SW480 (cell line): ENCODE results near the gene TCERG1L.

ENCODE experiments used
- DNase-seq: peaks from one replicate; pipeline ENCODE4 v3.0.0-alpha.2; 2016; ENCODE audit warnings: low spot score

The TCERG1L gene

DNA sequence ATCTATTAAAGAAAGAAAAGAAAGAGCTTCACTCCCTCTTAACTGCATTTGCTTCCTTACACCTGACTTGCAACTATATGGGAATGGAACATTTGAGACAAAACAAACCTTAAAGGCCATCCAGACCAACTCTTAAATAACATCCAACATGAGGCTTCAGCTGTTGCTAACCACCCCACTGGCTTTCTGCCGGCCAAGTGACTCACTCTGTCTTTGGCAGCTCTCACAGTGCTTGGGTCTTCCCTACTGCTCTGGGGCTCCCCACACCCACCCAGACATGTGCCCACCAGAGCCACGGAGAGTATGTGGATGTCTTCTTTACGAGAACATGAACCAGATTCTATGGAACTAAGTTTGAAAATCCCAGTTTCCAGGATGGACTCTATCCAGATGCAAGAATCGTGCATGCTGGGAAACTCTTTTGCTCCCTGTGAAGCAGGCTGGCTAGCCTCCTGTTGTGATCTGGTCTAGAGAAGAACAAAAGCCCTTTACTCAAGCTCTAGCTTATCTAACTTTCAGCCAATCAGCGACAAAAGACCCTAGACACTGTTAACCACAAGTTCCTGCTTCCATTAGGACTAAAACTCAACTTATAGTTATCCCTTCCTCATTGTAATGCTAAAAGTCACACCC, 245.7 kb downstream of the TCERG1L start:
- no peak for DNase-seq

DNA sequence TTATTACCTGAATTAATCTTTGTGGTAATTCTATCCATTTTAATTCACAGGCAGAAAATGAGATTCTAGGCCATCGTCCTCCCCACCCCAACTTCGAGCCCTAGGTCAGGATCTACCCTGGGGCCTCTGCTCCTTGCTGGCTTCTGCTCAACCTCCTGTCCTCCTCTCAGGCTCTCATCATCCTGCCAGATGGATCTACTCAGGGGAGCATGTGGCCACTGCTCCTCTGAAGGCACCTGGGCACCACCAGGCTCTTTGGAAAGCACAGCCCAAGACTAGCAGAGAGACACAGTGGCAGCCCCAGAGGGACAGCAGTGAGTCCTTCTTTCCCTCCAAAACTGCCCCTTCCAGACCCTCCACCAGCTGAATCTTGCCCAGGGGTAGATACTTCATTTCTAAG, 248.2 kb downstream of the TCERG1L start:
- DNase-seq, result no peak

DNA sequence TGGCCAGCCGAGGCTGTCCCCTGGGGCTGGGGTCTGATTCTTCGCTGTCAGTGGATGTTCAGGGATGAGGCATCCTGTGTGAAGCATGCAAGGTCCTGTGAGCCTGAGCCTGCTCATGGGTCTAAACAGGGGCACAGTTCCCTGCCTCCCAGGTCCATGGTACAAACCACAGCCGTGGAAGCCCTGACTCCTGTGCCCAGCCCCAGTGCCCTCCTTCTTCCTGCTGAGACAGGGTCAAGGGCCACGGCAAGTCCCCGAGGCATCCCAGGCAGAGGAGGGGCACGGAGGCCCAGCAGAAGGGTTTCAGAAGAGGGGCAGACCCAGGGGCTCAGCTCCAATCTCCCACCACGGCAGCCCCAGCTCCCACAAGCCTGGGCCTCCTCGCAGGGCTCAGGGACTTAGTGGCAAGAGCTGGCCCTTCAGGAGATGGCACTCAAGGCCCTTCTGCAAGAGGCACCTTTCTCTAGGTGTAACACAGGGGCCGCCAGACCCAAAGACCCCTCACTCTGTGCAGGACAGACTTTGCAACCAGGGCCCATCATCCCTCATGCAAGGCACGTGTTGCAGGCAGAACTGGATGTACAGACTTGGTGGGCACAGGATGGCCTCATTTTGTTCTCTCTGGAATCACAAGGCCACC, 248.8 kb downstream of the TCERG1L start:
- DNase-seq, result no peak

DNA sequence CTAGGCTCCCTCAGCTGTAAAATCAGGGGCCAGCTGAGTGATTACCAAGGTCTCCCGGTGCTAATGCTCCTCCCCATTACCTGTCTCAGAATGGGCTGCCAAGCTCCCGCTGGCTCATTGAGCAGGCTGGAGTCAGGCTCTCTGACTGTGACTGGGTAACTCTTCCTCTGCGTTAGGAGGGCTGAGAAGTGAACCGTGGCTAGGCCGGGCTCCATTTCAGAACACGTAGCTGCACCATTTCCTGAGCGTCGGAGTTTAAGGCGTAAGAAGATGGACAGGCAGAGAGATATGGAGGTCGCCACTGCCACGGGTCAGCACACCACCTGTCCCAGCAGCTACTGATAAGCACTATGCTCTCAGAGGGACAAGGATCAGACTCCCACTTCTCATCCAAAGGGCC, 250.3 kb downstream of the TCERG1L start:
- DNase-seq, result no peak

DNA sequence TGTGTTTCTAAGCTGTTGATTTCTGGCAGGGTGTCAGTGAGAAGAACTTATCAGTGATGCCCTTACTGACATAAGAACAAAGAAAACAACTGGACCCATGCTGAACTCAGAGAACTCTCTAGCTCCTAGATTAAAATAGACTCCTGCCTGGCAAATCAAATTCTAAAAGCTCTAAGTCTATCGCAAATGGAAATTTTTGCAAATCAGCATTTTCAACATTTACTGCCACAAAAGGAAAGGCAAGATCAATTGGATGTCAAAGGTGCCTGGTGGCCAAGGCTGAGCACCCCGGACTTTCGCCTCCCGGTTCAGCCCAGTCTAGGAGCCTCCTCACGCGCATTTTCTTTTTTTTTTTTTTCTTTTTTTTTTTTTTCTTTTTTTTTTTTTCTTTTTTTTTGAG, 251.6 kb downstream of the TCERG1L start:
- DNase-seq, result no peak

DNA sequence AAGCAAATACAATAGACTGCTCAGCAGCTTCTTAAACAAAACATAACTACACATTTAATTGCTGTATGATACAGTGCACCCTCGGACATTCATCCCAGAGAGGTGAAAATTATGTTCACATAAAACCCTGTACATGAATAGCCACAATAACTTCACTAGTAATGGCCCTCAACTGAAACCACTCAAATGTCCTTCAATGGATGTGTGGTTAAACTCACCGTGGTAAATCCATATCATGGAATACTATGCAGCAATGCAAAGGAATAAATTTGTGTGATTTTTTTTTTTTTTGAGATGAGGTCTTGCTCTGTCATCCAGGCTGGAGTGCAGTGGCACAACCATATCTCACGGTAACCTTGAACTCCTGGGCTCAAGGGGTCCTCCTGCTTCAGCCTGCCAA, 252.7 kb downstream of the TCERG1L start:
- DNase-seq, result no peak

DNA sequence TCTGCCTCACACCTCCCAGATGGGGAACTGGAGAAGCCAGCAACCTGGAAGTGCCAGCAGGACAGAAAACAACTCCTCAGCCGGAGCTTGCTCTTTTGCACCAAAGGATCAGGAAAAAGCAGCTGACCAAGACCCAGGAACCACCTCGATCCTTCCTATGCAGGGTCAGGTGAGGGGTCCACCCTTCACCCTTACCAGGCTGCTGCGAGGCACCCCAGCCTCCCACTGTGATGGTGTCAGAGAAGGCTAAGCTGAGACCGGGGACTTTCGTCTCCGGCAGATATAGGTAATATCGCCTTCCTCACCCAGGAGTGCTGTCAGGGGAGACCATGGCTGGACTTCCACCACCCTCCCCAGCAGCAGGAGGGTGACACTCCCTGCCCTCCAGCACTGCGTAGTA, 254.7 kb downstream of the TCERG1L start:
- no peak for DNase-seq

DNA sequence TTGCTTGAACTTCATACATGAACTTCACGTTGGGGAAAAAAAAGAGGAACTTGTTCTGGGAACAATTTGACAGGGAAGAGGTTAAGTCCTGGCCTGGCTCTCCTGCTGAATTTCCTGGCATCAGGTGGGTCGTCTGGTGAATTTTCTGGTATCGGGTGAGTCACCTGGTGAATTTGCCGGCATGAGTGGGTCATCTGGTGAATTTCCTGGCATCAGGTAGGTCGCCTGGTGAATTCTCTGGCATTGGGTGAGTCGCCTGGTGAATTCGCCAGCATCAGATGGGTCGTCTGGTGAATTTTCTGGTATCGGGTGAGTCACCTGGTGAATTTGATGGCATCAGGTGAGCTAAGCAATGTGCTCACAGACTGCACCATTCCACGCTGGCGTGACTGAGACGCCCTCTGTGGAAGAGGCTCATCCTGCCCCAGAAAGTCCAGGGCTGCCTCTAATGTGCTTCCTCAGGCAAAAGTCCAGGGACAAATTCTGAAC, 255.4 kb downstream of the TCERG1L start:
- no peak for DNase-seq

DNA sequence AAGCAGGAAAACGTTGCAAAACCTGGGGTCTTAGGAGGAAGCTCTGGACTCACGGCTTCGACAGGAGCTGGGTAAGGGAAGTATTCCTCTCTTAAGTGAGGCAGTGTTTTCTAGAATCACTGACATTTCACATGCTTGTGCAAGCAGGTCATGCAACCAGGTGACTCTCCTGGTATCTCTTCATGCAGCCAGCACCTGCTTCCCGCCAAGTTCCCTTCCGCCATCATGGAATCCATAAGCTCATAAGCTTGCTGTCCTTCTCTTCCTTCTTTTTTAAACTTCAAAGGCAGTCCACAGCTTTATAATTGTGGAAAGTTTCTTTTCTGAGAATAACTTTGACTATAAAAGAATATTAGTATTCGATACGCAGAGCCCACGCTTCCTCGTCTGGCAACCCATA, 256.1 kb downstream of the TCERG1L start:
- DNase-seq, result no peak

DNA sequence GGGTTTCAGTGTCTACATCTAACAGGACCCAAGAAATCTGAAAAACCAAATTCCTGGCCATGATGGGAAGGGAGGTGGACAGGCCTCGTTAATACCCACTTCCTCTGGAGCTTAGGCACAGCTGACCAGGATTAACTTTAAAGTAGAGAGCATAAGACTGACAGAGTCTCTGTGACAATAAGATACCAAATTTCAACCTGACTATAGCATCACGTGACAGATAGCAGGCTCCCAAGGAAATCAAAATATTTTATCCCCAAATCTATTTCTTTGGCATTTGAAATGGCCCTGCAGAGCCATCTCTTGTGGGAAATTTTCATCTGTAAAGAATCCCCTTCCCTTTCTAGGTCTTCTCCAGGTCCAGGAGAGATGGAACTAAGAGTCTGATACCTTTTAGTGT, 258.3 kb downstream of the TCERG1L start:
- DNase-seq, result no peak

DNA sequence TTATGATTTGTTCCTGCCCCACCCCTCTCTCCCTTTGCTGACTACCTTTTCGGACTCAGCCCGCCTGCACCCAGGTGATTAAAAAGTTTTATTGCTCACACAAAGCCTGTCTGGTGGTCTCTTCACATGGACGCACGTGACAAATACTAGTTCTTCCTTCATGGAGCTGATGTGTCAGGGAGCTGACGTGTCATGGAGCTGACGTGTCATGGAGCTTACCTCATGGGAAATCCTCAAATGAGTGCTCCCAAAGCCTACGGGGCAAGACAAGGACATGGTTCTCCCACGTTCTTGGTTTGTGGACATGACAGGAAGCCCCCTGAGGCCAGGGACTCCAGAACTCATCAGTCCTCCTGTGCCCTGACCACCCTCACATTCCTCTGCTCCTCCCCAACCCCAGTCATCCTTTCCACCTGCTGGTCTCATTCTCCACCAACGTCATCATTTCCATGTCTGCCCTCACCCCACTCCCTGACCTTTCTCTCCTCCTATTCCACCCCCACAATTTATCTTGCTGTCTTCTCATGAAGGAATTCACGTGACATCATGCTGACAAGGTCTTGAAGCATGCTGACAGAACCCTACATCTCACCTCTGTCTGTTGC, 261.3 kb downstream of the TCERG1L start:
- no peak for DNase-seq

DNA sequence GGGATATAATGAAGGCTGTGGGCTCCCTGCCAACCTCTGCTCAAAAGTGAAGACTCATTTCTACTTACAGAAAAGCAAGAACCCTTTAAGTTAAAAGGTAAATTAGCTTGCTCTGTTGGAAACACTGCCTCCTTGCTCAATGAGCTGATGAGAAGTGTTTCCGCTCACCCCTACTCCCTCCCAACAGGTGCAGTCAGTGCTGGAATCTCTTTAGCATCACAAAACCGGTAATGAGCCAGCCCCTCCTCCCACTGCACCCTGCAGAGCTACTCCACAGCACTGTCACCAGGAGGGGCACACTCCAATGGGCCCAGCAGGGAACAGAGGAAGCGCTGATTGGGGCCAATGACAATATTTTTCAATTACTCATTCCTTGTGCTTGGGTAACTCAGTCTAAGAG, 262.5 kb downstream of the TCERG1L start:
- no peak for DNase-seq

DNA sequence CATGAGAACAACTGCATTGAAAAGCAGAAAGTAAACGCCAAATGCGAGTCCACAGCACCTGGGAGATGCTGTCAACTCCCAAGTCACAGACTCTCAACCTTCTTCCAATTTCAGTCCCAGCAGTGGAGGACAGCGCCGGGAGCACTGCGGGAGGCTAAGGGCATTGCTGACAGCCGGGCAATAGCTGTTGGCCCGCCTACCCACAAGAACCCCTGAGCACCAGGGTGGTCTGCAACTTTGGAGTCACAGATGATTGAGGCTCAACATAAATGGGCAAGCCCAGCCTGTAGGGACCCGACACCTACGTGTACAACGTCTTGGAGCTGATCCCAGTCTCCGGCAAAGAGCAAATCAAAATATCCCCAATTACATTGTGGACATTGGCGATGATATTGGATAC, 262.9 kb downstream of the TCERG1L start:
- DNase-seq, result no peak

DNA sequence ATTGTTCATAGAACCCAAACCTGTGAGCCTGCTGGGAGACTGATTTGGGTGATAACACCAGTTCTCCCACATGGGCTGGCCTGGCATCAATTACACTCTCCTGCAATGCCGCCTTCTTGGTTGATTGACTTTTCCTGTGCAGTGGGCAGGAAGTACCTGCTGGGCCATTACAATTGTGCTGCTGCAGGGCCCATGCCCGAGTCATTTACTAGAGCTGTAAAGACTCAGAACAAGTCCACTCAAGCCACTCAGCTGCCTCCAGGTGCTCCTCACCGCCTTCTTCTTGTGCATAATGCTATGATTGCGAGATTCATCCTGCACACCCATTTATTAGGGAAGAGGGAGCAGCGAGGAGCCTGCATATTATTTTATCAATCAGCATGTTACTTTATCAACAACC, 264.0 kb downstream of the TCERG1L start:
- DNase-seq, result no peak

DNA sequence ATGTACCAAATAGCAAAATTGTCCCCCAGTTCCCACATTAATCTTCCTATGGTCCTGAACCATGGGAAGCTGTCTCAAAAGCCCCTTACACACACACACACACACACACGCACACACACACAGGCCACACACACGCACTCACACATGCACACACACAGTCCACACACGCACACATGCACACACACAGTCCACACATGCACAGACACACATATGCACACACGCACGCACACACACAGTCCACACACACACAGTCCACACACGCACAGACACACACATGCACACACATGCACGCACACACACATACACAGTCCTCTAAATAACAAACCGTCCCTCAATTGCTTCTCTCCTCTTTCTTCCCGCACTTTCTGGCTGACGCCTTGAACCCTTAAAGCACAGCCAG, 265.3 kb downstream of the TCERG1L start:
- no peak for DNase-seq

DNA sequence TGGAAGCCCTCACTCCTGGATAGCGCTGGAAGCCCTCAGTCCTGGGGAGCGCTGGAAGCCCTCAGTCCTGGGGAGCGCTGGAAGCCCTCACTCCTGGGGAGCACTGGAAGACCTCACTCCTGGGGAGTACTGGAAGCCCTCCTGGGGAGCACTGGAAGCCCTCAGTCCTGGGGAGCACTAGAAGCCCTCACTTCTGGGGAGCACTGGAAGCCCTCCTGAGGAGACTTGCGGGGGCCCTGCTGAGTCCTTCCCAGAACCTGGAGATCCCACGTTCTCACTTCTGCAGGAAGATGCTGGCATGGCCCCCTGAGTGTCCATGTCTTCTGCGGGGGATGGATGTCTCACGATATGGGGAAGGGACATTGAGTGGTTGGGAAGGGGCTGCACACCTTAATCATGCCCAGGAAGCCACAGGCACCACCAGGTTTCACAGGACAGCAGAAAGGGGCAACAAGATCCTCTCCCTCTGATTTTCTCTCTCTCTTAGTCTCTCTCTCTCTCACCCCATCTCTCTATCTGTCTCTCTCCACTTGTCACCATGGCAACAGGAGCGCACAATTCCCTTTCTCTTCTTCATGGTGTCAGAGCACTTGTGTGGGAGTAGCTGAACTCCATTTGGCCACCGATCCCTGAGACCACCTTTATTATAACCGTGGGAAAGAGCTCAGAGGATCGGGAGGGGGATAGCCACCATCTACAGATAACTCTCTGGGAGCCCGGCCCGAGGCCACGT, 267.0 kb downstream of the TCERG1L start:
- no peak for DNase-seq

DNA sequence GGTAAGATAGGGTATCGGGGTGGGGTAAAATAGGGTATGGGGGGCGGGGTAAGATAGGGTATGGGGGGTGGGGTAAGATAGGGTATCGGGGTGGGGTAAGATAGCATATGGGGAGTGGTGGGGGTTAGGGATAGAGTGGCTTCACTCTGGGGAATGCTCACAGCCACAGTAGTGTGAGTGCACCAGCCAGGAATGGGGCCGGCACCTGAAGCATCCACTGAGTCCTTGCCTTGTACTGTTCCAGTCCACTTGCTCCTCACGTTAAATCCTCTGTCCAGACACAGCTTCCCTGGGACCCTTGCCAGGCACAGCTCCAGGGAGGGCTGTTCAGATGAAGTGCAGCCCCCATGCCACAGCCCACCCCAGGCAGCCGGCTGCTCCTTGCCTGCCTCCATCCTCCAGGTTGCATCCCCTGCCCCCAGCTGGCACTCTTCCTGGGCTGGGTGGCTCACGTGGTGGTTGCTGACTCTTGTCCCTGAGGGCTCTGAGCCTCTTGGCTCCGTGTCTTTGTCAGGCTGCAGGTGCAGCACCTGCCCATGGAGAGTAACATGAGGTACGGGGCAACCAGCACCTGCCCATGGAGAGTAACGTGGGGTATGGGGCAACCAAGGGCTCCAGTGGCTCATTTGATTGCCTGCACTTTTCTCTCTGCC, 268.4 kb downstream of the TCERG1L start:
- no peak for DNase-seq
